ENCODE measurements around the gene ATPAF1. TPM values are rescaled to one million over a fixed set of nuclear protein-coding genes. Genes with fewer than 3 reads are reported as not detected.
"Not testable (repeated sequence)": the region's sequence is repeated elsewhere in the genome, so short reads cannot be mapped to it uniquely, and the experiment has no call there.

The ATPAF1 gene
- total RNA-seq, 1 donor from 2014 or later, result 39.6 TPM

DNA sequence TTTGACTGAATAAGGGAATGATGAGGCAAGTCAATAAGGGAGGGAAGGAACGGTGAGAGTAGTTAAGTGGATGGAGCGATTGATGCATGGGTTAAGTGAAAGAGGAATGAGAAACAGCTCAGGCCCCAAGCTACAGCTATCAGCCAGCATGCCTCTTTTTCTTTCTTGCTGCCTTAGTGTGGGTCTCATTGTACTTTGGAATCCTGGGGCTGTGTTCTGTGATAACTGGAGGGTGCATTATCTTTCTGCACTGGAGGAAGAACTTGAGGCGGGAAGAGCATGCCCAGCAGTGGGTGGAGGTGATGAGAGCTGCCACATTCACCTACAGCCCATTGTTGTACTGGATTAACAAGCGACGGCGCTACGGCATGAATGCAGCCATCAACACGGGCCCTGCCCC is 4.5 kb upstream of the ATPAF1 start:
- no peak for DNase-seq (ENCODE audit: low read depth)
- H3K4me3 ChIP-seq (ENCODE audit: low read depth, low read length), result no peak overlapping the region
- TF ChIP-seq, protein P1, sequence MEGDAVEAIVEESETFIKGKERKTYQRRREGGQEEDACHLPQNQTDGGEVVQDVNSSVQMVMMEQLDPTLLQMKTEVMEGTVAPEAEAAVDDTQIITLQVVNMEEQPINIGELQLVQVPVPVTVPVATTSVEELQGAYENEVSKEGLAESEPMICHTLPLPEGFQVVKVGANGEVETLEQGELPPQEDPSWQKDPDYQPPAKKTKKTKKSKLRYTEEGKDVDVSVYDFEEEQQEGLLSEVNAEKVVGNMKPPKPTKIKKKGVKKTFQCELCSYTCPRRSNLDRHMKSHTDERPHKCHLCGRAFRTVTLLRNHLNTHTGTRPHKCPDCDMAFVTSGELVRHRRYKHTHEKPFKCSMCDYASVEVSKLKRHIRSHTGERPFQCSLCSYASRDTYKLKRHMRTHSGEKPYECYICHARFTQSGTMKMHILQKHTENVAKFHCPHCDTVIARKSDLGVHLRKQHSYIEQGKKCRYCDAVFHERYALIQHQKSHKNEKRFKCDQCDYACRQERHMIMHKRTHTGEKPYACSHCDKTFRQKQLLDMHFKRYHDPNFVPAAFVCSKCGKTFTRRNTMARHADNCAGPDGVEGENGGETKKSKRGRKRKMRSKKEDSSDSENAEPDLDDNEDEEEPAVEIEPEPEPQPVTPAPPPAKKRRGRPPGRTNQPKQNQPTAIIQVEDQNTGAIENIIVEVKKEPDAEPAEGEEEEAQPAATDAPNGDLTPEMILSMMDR (conservative IDR thresholded peaks at IDR 0.05; ENCODE audit: low read depth, low read length), result no peak

DNA sequence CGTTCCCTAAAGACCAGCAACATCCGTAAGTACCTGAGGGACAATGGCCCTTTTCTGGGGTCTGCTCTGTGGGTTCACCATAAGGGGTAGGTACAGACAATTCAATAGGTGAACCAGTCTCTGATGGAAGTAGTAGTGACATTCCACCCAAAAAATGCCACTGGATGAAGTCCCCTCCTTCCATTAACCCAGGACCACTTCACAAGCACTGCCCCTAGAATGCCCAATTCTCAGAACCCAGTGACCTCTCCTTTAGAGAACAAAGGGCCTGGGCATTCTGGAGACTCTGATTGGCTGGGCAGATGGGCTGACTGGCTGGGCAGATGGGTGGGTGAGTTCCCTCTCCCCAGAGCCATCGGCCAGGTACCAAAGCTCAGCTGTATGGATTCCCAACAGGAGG is 3.4 kb upstream of the ATPAF1 start, which contains the start of gene TEX38:
Gene TEX38 (plus strand): TSS at position 301 of the 400 bp plus-strand sequence. CDS start 81 bp downstream, at position 382.
- no peak within 1 kb of the TSS for H3K4me3 ChIP-seq (ENCODE audit: low read depth, low read length)
- TF ChIP-seq, protein P1 (conservative IDR thresholded peaks at IDR 0.05; ENCODE audit: low read depth, low read length), result no peak

DNA sequence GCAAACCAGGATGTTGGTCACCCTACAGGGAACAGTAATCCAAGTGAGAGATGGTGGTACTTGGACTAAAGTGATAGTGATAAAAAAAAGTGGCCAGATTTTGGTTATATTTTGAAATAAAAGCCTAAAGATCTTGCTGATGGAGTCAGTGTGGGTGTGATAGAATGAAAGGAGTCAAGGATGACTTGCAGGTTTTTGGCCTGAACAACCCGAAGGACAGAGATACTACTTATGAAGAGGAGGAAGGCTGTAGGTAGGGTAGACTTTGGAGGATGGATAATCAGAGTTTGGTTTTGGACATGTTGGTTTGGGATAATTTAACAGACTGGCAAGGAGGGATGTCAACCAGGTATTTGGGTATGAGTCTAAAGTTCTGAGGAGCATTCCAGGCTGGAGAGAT is 2.0 kb upstream of the ATPAF1 start:
- TF ChIP-seq, protein P1 (conservative IDR thresholded peaks at IDR 0.05; ENCODE audit: low read depth, low read length), result no peak
- no peak for DNase-seq (ENCODE audit: low read depth)
- no peak overlapping the region for H3K4me3 ChIP-seq (ENCODE audit: low read depth, low read length)

More for the DNA sequence above, 3.4 kb upstream of the ATPAF1 start, which contains the start of gene TEX38:
- DNase-seq (ENCODE audit: low read depth), result no peak

DNA sequence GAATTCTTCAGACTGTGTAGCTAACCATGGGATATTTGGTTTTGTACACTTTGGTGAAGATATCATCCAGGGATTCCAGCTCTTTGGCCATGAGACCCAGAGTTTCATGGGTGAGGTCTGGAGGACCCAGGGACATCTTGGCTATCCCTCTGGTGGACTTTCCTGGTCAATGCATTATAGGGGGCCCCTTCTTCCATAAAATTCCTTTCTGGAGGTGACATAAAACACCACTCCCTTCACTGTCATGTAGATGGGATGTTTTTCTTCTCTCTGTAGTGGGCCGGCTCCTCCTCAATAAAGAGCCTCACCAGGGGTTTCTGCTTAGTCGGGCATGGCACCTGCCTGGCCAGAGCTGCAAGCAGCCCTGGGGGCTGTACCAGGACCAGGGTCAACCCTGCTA is 2.2 kb downstream of the ATPAF1 start:
- no peak overlapping the region for H3K4me3 ChIP-seq (ENCODE audit: low read depth, low read length)
- DNase-seq (ENCODE audit: low read depth), result no peak
- TF ChIP-seq, protein P1 (conservative IDR thresholded peaks at IDR 0.05; ENCODE audit: low read depth, low read length), result no peak

DNA sequence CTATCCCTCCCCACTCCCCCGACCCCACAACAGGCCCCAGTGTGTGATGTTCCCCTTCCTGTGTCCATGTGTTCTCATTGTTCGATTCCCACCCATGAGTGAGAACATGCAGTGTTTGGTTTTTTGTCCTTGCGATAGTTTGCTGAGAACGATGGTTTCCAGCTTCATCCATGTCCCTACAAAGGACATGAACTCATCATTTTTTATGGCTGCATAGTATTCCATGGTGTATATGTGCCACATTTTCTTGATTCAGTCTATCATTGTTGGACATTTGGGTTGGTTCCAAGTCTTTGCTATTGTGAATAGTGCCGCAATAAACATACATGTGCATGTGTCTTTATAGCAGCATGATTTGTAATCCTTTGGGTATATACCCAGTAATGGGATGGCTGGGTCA is 5.2 kb downstream of the ATPAF1 start:
- not testable (repeated sequence) for H3K4me3 ChIP-seq (ENCODE audit: low read depth, low read length); DNase-seq (ENCODE audit: low read depth)

DNA sequence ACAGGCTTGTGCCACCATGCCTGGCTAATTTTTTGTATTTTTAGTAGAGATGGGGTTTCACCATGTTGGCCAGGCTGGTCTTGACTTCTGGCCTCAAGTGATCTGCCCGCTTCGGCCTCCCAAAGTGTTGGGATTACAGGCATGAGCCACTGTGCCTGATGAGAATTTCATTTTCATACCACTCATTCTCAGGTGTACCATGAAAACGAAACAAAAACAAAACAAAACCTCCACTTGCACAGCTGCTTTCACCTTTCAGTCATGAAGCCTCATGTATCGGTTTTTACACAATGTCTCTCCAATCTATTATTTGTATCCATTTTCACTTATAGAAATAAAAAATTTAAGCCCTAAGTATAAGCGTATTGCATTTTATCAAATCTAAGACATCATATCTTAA is 8.0 kb downstream of the ATPAF1 start:
- H3K4me3 ChIP-seq (ENCODE audit: low read depth, low read length); DNase-seq (ENCODE audit: low read depth): not testable (repeated sequence)

DNA sequence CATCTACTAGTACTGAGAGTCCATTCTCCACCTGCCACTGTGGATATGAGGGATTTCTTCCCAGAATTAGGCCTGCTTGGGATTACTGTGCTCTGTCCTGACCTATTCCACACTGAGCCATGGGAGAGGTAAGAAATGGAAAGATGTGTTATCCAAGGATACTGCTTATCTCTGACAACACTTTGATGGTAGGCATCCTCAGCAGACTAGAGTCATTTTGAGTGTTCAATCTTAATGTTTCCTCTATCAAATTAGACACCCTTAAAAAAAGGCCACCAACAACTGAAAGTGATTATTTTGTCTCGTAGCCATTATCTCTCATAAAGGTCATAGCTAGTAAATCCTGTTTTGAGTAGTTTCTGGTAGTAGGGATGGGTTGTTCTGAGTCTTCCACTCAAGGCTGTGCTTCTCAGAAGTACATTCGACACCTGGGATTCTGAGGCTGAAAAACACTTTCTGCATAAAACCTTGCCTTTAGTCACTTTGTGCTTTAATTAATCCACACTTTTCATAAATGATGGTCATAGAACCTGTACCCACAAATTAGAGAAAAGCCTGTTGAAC is 8.8 kb downstream of the ATPAF1 start:
- H3K4me3 ChIP-seq (ENCODE audit: low read depth, low read length), result no peak overlapping the region
- DNase-seq (ENCODE audit: low read depth), result no peak
- TF ChIP-seq, protein P1 (conservative IDR thresholded peaks at IDR 0.05; ENCODE audit: low read depth, low read length), result no peak

DNA sequence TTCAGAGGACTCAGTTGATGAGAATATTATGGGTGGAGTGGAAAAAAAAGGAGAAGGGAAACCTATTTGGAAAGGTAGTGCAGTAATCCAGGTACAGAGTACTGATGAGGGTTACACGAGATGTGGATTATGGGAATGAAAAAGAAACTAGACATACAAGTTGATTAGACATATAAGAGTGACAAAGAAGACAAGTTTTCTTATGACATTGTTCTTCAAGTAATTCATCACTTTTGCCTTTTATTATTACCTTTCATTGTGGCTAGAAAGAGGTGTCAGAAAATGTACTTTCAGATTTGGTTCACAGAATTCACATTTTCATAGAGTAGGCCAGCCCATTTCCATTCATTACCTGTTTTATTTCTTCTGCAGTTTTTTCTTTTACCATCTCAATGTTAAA is 10.4 kb downstream of the ATPAF1 start:
- DNase-seq (ENCODE audit: low read depth), result no peak
- no peak overlapping the region for H3K4me3 ChIP-seq (ENCODE audit: low read depth, low read length)
- TF ChIP-seq, protein P1 (conservative IDR thresholded peaks at IDR 0.05; ENCODE audit: low read depth, low read length), result no peak
